Heart left ventricle (tissue), 16 donors: ENCODE measurements around the gene CDH23. TPM values are rescaled to one million over a fixed set of nuclear protein-coding genes. Genes with fewer than 3 reads are reported as not detected.
A peak's percentile ranks its signal among the peaks of the same experiment; 100 is the strongest.

ENCODE experiments used
- ATAC-seq, 4 donors: fragments of 200-7000 bp; cut with Tn5 transposase; one replicate each; pipeline ENCODE4 v1.9.1; 2020 to 2022; ENCODE audit warnings: moderate library complexity in 4 of 4, mild to moderate bottlenecking in 3 of 4, moderate number of reproducible peaks in 1 of 4
- DNase-seq, 5 donors: peaks; one replicate each; pipeline ENCODE4 v3.0.0-alpha.2; 2020
- H3K27ac ChIP-seq, 12 donors: fragments of 200-600 bp; sonication (generic) in 4 of 12; one replicate each; pipeline versions ENCODE4 v1.5.0 to v1.8.0; 2016 to 2022; ENCODE audit warnings: mild to moderate bottlenecking in 2 of 12
- H3K27me3 ChIP-seq, 9 donors: fragments of 200-600 bp; sonication (generic) in 2 of 9; one replicate each; pipeline versions ENCODE4 v1.5.1 to v1.8.0; 2016 to 2022; ENCODE audit warnings: mild to moderate bottlenecking in 3 of 9
- H3K36me3 ChIP-seq, 9 donors: fragments of 200-600 bp; sonication (generic) in 2 of 9; one replicate each; pipeline versions ENCODE4 v1.5.0 to v1.8.0; 2018 to 2022; ENCODE audit warnings: mild to moderate bottlenecking in 2 of 9
- H3K4me1 ChIP-seq, 12 donors: fragments of 200-600 bp; sonication (generic) in 4 of 12; one replicate each; pipeline versions ENCODE4 v1.5.0 to v1.8.0; 2016 to 2022; ENCODE audit warnings: mild to moderate bottlenecking in 3 of 12
- H3K4me3 ChIP-seq, 12 donors: fragments of 200-600 bp; sonication (generic) in 4 of 12; one replicate each; pipeline versions ENCODE4 v1.5.0 to v1.8.0; 2017 to 2022; ENCODE audit warnings: mild to moderate bottlenecking in 9 of 12, moderate library complexity in 4 of 12
- H3K9me3 ChIP-seq, 12 donors: fragments of 200-600 bp; sonication (generic) in 4 of 12; one replicate each; pipeline versions ENCODE4 v1.5.0 to v1.8.0; 2016 to 2022; ENCODE audit warnings: mild to moderate bottlenecking in 1 of 12
- POLR2A ChIP-seq, 2 donors: fragments of 450-650 bp; IDR thresholded peaks; one replicate each; pipeline ENCODE4 v1.6.1; 2017; ENCODE audit warnings: antibody characterized with exemption in 2 of 2, mild to moderate bottlenecking in 2 of 2, moderate library complexity in 2 of 2
- WGBS, 4 donors: extraction: QIAGEN DNeasy Blood & Tissue Kit in 2 of 4; methylation state at CpG; one replicate each; pipeline versions ENCODE4 v1.1.5 to v1.1.7; 2013 to 2018; 5-methylcytosine and 5-hydroxymethylcytosine counted together
- intact Hi-C, 10 donors: fragments of 100-400 bp; cut with DNase I; formaldehyde crosslinking; loops; one replicate each; pipeline versions ENCODE4 v1.11.1 to v1.14.2; 2022
- polyA plus RNA-seq, 2 donors: library from polyadenylated mRNA; stranded (reverse); fragments of 200-250 nt; gene quantifications; one replicate each; pipeline ENCODE4 v1.2.3, GENCODE V29; 2013
- total RNA-seq, 9 donors: library from RNA; depleted of rRNA in 2 of 9; stranded (reverse); fragments of >200 nt in 2 of 9; fragmentation: NEBNext Ultra II Directional in 3 of 9; extraction: Animal tissue kit (Norgen Biotek cat#: 25700) in 3 of 9; gene quantifications; one replicate each; pipeline versions ENCODE4 v1.1.0 to v1.2.4, GENCODE V29; 2016 to 2023
- TF ChIP-seq, protein P1 (sequence below), 12 donors: fragments of 200-600 bp; sonication (generic) in 4 of 12; IDR thresholded peaks; one replicate each; pipeline versions ENCODE4 v1.5.0 to v1.8.0; 2018 to 2022; ENCODE audit warnings: antibody characterized with exemption in 12 of 12, mild to moderate bottlenecking in 5 of 12
- donor health status: ischemic (EF 13 %, LVEDD 7.1; RV severe dilation, severe dysfunction).
- donor health status: healthy with polysubstance abuse.
- donor health status: DM: no; HTN: yes; CAD: no.
- donor health status: DM: no; HTN: no; CAD: no.
- donor health status: ischemic (EF 25% LVEDD 6.9; RV normal size, moderate dysfunction).
- donor health status: ischemic (EF 25% LVEDD 5.7; RV mildly dilated, moderate dysfunction).
- donor health status: healthy.
- donor health status: DM: yes; HTN: yes; CAD: no.
- donor health status: ischemic (EF 35%, LVEDD 5.7; RV mildly dilated, moderate dysfunction).
- donor health status: nonischemic (EF 11% LVEDD 7.7; RV severe dilation, severe dysfunction).
- donor health status: DM: yes; HTN: yes; CAD: no.
- donor health status: PGD.
- donor health status: ischemic (EF 29% LVEDD 5.4; RV normal size, mild dysfunction).
- donor health status: nonischemic (EF 23%, LVEDD 6.1; RV moderate dilation, normal function).

Gene CDH23
- total and polyA plus RNA-seq, 11 donors, result 1.2 to 8.6 (median 3.9) TPM

GRCh38 chr10:71708897-71709882, 312.5 kb downstream of the CDH23 start:
- ATAC-seq (no peak), DNase-seq (peak in 1 of 5 donors; percentile 25)
- peaks cover 3 to 39% (median 27%) of the 10 kb centered on the region in 12 donors for H3K4me1 ChIP-seq
- WGBS, 4 donors, result 69 to 80% (median 75%) methylated on average over 24 to 28 of the region's 28 CpGs
- H3K4me3 ChIP-seq, result no peak overlapping the region
- H3K9me3 ChIP-seq, result no peaks in the 10 kb centered on the region
- H3K36me3 ChIP-seq, result no peaks in the 10 kb centered on the region
- no peak overlapping the region for H3K27ac ChIP-seq
- TF ChIP-seq POLR2A (IDR thresholded peaks at IDR 0.05), result no peak
- TF ChIP-seq, protein P1, sequence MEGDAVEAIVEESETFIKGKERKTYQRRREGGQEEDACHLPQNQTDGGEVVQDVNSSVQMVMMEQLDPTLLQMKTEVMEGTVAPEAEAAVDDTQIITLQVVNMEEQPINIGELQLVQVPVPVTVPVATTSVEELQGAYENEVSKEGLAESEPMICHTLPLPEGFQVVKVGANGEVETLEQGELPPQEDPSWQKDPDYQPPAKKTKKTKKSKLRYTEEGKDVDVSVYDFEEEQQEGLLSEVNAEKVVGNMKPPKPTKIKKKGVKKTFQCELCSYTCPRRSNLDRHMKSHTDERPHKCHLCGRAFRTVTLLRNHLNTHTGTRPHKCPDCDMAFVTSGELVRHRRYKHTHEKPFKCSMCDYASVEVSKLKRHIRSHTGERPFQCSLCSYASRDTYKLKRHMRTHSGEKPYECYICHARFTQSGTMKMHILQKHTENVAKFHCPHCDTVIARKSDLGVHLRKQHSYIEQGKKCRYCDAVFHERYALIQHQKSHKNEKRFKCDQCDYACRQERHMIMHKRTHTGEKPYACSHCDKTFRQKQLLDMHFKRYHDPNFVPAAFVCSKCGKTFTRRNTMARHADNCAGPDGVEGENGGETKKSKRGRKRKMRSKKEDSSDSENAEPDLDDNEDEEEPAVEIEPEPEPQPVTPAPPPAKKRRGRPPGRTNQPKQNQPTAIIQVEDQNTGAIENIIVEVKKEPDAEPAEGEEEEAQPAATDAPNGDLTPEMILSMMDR (IDR thresholded peaks at IDR 0.05), result no peak
- no peaks in the 10 kb centered on the region for H3K27me3 ChIP-seq
- intact Hi-C loops, result loop anchor here (2.0 to 10.0 kb wide), 18 partner anchors 47 to 397 kb away; partner anchors contain the start of genes SLC29A3 (in 4 of the 10) and CDH23 (in 2 of the 10)

GRCh38 chr10:71710519-71710918, 313.8 kb downstream of the CDH23 start:
- Histone ChIP-seq H3K4me1 (peaks cover 8 to 47% (median 37%) of the 10 kb centered on the region in 12 donors), H3K36me3 (no peaks in the 10 kb centered on the region), H3K27ac (no peak overlapping the region), H3K9me3 (no peaks in the 10 kb centered on the region), H3K4me3 (no peak overlapping the region), H3K27me3 (no peaks in the 10 kb centered on the region)
- no peak for TF ChIP-seq POLR2A (IDR thresholded peaks at IDR 0.05)
- DNase-seq (no peak), ATAC-seq (no peak)
- intact Hi-C loops, result loop anchor here in 4 of 10 donors (5.0 kb wide), 2 partner anchors 37 to 62 kb away; partner anchors contain the start of gene VSIR (in 4 of the 4)
- 97 to 100% (median 99%) methylated on average over 1 to 2 of the region's 2 CpGs for WGBS, 4 donors

DNA sequence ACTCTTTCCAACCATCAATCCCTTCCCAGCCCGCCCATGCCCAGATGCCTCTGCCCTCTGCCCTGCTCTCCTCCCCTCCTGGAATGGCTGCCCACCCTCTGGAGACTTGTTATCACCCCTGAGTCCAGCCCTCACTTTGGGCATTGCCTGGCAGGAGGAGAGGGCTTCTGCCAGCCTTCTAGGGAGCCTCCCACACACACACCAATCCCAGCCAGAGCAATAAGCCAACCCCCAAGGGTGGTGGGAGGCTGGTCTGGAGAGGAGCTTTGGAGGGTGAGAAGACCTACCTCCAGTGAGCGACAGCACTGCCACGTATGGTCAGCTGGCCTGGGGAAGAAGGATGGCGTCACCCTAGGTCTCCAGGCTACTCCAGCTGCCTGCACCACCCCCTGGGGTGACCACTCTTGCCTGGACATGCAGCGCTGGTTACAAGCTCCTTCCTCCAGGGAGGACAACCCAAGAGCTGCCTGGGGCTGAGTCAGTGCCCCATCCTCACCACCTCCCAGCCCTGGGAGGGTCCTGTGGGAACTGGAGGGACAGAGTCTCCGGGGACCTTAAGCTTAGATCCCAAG, 314.4 kb downstream of the CDH23 start:
- TF ChIP-seq, protein P1 (IDR thresholded peaks at IDR 0.05), result no peak
- TF ChIP-seq POLR2A (IDR thresholded peaks at IDR 0.05), result no peak
- intact Hi-C loops, result loop anchor here in 4 of 10 donors (5.0 kb wide), 2 partner anchors 36 to 61 kb away; partner anchors contain the start of gene VSIR (in 4 of the 4)
- Histone ChIP-seq H3K27ac (peak overlapping the region in 3 of 12 donors; percentile 90 to 92 (median 92)), H3K27me3 (no peaks in the 10 kb centered on the region), H3K36me3 (no peaks in the 10 kb centered on the region), H3K4me3 (no peak overlapping the region), H3K4me1 (peaks cover 8 to 54% (median 40%) of the 10 kb centered on the region in 12 donors), H3K9me3 (no peaks in the 10 kb centered on the region)
- ATAC-seq, result no peak
- WGBS, 4 donors, result 90 to 98% (median 95%) methylated on average over 6 of the region's 6 CpGs
- DNase-seq, result peak in 2 of 5 donors; percentile 17 to 21

DNA sequence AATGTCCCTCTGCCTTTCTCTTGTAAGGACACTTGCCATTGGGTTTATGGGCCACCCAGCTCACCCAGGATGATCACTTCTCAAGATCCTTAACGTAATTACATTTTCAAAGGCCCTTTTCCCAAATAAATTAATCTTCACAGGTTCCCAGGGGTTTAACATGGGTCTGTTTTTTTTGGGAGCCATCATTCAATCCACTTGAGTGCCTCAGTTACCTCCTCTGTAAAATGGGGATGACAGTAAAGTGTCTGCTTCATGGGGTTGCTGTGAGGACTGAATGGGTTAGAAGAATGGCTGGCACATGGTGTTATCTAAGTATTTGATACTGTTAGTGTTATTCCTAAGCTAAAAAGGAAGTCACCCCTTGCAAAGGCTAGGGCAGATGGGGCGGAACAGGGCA, 315.4 kb downstream of the CDH23 start:
- no peak for DNase-seq
- H3K27ac ChIP-seq, result peak overlapping the region; percentile 82 to 96 (median 91)
- peaks cover 8 to 62% (median 42%) of the 10 kb centered on the region in 12 donors for H3K4me1 ChIP-seq
- H3K36me3 ChIP-seq, result no peaks in the 10 kb centered on the region
- H3K27me3 ChIP-seq, result no peaks in the 10 kb centered on the region
- no peaks in the 10 kb centered on the region for H3K9me3 ChIP-seq
- WGBS, 4 donors, result 86 to 96% (median 90%) methylated on average over 2 of the region's 2 CpGs
- TF ChIP-seq, protein P1 (IDR thresholded peaks at IDR 0.05), result no peak
- no peak for TF ChIP-seq POLR2A (IDR thresholded peaks at IDR 0.05)
- intact Hi-C loops, result loop anchor here in 7 of 10 donors (2.0 to 5.0 kb wide), 4 partner anchors 35 to 61 kb away; partner anchors contain the start of gene VSIR (in 6 of the 7)
- H3K4me3 ChIP-seq, result no peak overlapping the region
- no peak for ATAC-seq
